ENCODE measurements around the gene ZFYVE9. TPM values are rescaled to one million over a fixed set of nuclear protein-coding genes. Genes with fewer than 3 reads are reported as not detected.
A peak's percentile ranks its signal among the peaks of the same experiment; 100 is the strongest.

Gene ZFYVE9
- total and polyA plus RNA-seq, 9 of the 15 experiments (the other 6 are each of a cell fraction or from before 2014, with no cell fraction given) = 0.52 to 14.4 (median 8.9) TPM

DNA sequence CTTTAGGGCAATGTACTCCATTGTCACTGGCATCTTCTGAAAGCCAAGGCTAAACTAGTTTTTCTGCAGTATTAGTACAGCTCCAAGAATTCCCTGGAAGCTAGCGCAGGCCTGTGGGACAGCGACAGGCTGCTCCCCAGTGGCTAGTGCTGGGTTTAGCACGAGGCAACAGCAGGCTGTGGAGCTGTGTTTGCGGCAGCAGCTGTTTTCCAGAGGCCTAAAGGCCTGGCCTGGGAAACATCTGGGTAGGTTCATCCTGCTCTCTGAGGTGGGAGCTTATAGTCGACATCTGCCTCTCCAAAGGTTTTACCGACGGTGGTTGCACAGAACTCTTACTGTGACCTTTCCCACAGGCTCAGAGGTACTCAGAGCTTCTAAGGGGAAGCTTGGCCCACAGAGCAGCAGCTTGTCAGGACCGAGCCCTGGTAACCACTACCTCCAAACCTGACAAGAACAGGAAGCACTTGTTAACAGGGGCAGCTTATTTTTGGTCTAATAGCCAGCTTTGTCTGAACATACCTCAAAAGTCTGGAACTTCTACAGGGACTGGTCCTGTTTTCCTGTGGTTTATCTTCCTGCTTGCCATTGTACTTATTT, 206.9 kb downstream of the ZFYVE9 start (continued):
- TF ChIP-seq, protein P1, sequence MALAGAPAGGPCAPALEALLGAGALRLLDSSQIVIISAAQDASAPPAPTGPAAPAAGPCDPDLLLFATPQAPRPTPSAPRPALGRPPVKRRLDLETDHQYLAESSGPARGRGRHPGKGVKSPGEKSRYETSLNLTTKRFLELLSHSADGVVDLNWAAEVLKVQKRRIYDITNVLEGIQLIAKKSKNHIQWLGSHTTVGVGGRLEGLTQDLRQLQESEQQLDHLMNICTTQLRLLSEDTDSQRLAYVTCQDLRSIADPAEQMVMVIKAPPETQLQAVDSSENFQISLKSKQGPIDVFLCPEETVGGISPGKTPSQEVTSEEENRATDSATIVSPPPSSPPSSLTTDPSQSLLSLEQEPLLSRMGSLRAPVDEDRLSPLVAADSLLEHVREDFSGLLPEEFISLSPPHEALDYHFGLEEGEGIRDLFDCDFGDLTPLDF (CRISPR knock-in tag; IDR thresholded peaks at IDR 0.05) = 0 out of 2 replicates have a peak, but pooled peaks have one; percentile 22
- no peak for TF ChIP-seq CXXC5 (CRISPR knock-in tag; IDR thresholded peaks at IDR 0.05)
- TF ChIP-seq SIN3B (IDR thresholded peaks at IDR 0.05; ENCODE audit: low read depth) = no peak
- TF ChIP-seq, protein P2, sequence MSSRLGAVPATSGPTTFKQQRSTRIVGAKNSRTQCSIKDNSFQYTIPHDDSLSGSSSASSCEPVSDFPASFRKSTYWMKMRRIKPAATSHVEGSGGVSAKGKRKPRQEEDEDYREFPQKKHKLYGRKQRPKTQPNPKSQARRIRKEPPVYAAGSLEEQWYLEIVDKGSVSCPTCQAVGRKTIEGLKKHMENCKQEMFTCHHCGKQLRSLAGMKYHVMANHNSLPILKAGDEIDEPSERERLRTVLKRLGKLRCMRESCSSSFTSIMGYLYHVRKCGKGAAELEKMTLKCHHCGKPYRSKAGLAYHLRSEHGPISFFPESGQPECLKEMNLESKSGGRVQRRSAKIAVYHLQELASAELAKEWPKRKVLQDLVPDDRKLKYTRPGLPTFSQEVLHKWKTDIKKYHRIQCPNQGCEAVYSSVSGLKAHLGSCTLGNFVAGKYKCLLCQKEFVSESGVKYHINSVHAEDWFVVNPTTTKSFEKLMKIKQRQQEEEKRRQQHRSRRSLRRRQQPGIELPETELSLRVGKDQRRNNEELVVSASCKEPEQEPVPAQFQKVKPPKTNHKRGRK (tag; IDR thresholded peaks at IDR 0.05) = no peak
- TF ChIP-seq ZNF253 (CRISPR knock-in tag; conservative IDR thresholded peaks at IDR 0.05) = no peak
- TF ChIP-seq SIRT6 (IDR thresholded peaks at IDR 0.05; ENCODE audit: low read depth, low read length) = no peak
- no peak for TF ChIP-seq SREBF1 (IDR thresholded peaks at IDR 0.05; ENCODE audit: borderline replicate concordance, low read depth, low read length)
- TF ChIP-seq KAT7 (CRISPR knock-in tag; IDR thresholded peaks at IDR 0.05; ENCODE audit: borderline replicate concordance) = no peak
- no peak for TF ChIP-seq NR1H2 (CRISPR knock-in tag; IDR thresholded peaks at IDR 0.05)
- TF ChIP-seq SRF (CRISPR knock-in tag; IDR thresholded peaks at IDR 0.05) = no peak
- 0 out of 2 replicates have a peak, but pooled peaks have one; percentile 25 for TF ChIP-seq SMC3 (conservative IDR thresholded peaks at IDR 0.05; ENCODE audit: insufficient read depth, low read depth, low read length)
- TF ChIP-seq RB1 (IDR thresholded peaks at IDR 0.05; ENCODE audit: low read depth) = 0 out of 2 replicates have a peak, but pooled peaks have one; percentile 37

Measured in K562 (cell line).